ENCODE measurements around the gene MAPRE3. TPM values are rescaled to one million over a fixed set of nuclear protein-coding genes. Genes with fewer than 3 reads are reported as not detected.

The MAPRE3 gene
- total and polyA plus RNA-seq, 2 donors (not counting 1 experiment from before 2014, with no cell fraction given): 7.9 to 13.9 TPM

GRCh38 chr2:27076323-27076722, 105.9 kb downstream of the MAPRE3 start:
- H2AFZ ChIP-seq (ENCODE audit: low read length): no peak overlapping the region
- no peak overlapping the region for H3K4me3 ChIP-seq (replicated peaks in 1 of 4; ENCODE audit: control extremely low read depth in 1 of 4, insufficient read depth in 1 of 4, low read depth in 3 of 4, low read length in 4 of 4)
- H3K27ac ChIP-seq (ENCODE audit: insufficient read depth, low read length): no peak overlapping the region
- no peak overlapping the region for H3K9ac ChIP-seq (ENCODE audit: insufficient read depth, low read length)
- H3K36me3 ChIP-seq (ENCODE audit: control insufficient read depth, insufficient read depth, low read length): peaks cover 4% of the 10 kb centered on the region
- TF ChIP-seq CTCF (conservative IDR thresholded peaks at IDR 0.05 in 1 of 2, IDR thresholded peaks at IDR 0.05 in 1 of 2; ENCODE audit: low read depth in 1 of 2, low read length in 2 of 2) (no peak), EZH2 (IDR thresholded peaks at IDR 0.05; ENCODE audit: low read length, missing control alignments) (no peak)
- no peaks in the 10 kb centered on the region for H3K27me3 ChIP-seq (ENCODE audit: control insufficient read depth, insufficient read depth, low read length)
- no peak overlapping the region for H3K4me2 ChIP-seq (ENCODE audit: extremely low read depth, insufficient read depth, low read length)
- no peaks in the 10 kb centered on the region for H4K20me1 ChIP-seq (ENCODE audit: control insufficient read depth, extremely low read depth, insufficient read depth, low read length)
- no peaks in the 10 kb centered on the region for H3K9me3 ChIP-seq (ENCODE audit: control insufficient read depth, insufficient read depth, low read depth, low read length)
- peaks cover 37% of the 10 kb centered on the region for H3K4me1 ChIP-seq (ENCODE audit: control insufficient read depth, extremely low read depth, insufficient read depth, low read length)
- DNase-seq (ENCODE audit: low read depth in 2 of 2): no peak
- H3K79me2 ChIP-seq (ENCODE audit: control insufficient read depth, insufficient read depth, low read length): peaks cover 26% of the 10 kb centered on the region

Other genes with a start within 250 kb of the MAPRE3 start
- 61.4 and 65.5 TPM in 2 replicates for gene SLC35F6, start 206.4 kb upstream of the MAPRE3 start, total RNA-seq
- 35.2 and 50.0 TPM in 2 replicates for gene SLC35F6, start 206.4 kb upstream of the MAPRE3 start, polyA plus RNA-seq
- 1.8 and 9.7 TPM in 2 replicates for gene CENPA, start 184.6 kb upstream of the MAPRE3 start, total RNA-seq
- gene CENPA, start 184.6 kb upstream of the MAPRE3 start, polyA plus RNA-seq: 6.1 and 21.2 TPM in 2 replicates
- gene DPYSL5, start 122.5 kb upstream of the MAPRE3 start, total RNA-seq: not detected in 2 replicates
- not detected in 2 replicates for gene DPYSL5, start 122.5 kb upstream of the MAPRE3 start, polyA plus RNA-seq
- gene TMEM214, start 62.3 kb downstream of the MAPRE3 start, total RNA-seq: 17.5 and 22.6 TPM in 2 replicates
- gene TMEM214, start 62.3 kb downstream of the MAPRE3 start, polyA plus RNA-seq: 115 and 127 TPM in 2 replicates
- gene AGBL5, start 81.0 kb downstream of the MAPRE3 start, total RNA-seq: 19.8 TPM in 2 replicates
- gene AGBL5, start 81.0 kb downstream of the MAPRE3 start, polyA plus RNA-seq: 20.9 and 26.1 TPM in 2 replicates
- 479 and 505 TPM in 2 replicates for gene OST4, start 101.0 kb downstream of the MAPRE3 start, total RNA-seq
- gene OST4, start 101.0 kb downstream of the MAPRE3 start, polyA plus RNA-seq: 1,054 and 1,265 TPM in 2 replicates
- gene EMILIN1, start 108.0 kb downstream of the MAPRE3 start, total RNA-seq: 187 and 251 TPM in 2 replicates
- 44.3 and 46.8 TPM in 2 replicates for gene EMILIN1, start 108.0 kb downstream of the MAPRE3 start, polyA plus RNA-seq
- 1.0 and 1.3 TPM in 2 replicates for gene KHK, start 116.1 kb downstream of the MAPRE3 start, total RNA-seq
- 0.17 and 0.54 TPM in 2 replicates for gene KHK, start 116.1 kb downstream of the MAPRE3 start, polyA plus RNA-seq
- 2.3 and 10.0 TPM in 2 replicates for gene CGREF1, start 148.5 kb downstream of the MAPRE3 start, total RNA-seq
- 1.5 and 1.9 TPM in 2 replicates for gene CGREF1, start 148.5 kb downstream of the MAPRE3 start, polyA plus RNA-seq
- gene ABHD1, start 153.2 kb downstream of the MAPRE3 start, total RNA-seq: 0.17 and 0.26 TPM in 2 replicates
- gene ABHD1, start 153.2 kb downstream of the MAPRE3 start, polyA plus RNA-seq: 0.08 and 0.10 TPM in 2 replicates
- 36.0 and 39.8 TPM in 2 replicates for gene PREB, start 164.0 kb downstream of the MAPRE3 start, total RNA-seq
- 42.9 and 48.5 TPM in 2 replicates for gene PREB, start 164.0 kb downstream of the MAPRE3 start, polyA plus RNA-seq
- not detected in 2 replicates for gene PRR30, start 168.8 kb downstream of the MAPRE3 start, total RNA-seq
- not detected in 2 replicates for gene PRR30, start 168.8 kb downstream of the MAPRE3 start, polyA plus RNA-seq
- under 0.01 TPM in 1 of 2 replicates, not detected in the other for gene TCF23, start 178.4 kb downstream of the MAPRE3 start, total RNA-seq
- gene TCF23, start 178.4 kb downstream of the MAPRE3 start, polyA plus RNA-seq: not detected in 2 replicates
- gene ATRAID, start 241.4 kb downstream of the MAPRE3 start, total RNA-seq: 202 and 235 TPM in 2 replicates
- 176 and 238 TPM in 2 replicates for gene ATRAID, start 241.4 kb downstream of the MAPRE3 start, polyA plus RNA-seq
- gene SLC5A6, start 241.6 kb downstream of the MAPRE3 start, total RNA-seq: 13.9 and 18.5 TPM in 2 replicates
- 11.5 and 21.0 TPM in 2 replicates for gene SLC5A6, start 241.6 kb downstream of the MAPRE3 start, polyA plus RNA-seq
- 32.0 and 33.1 TPM in 2 replicates for gene CAD, start 246.7 kb downstream of the MAPRE3 start, total RNA-seq
- 11.9 and 21.5 TPM in 2 replicates for gene CAD, start 246.7 kb downstream of the MAPRE3 start, polyA plus RNA-seq

All from fibroblast of lung (primary cell).